ENCODE measurements around the gene PANX1. TPM values are rescaled to one million over a fixed set of nuclear protein-coding genes. Genes with fewer than 3 reads are reported as not detected.

Gene PANX1
- total and polyA plus RNA-seq, 2 experiments from 2014 or later = 9.5 to 40.8 TPM

DNA sequence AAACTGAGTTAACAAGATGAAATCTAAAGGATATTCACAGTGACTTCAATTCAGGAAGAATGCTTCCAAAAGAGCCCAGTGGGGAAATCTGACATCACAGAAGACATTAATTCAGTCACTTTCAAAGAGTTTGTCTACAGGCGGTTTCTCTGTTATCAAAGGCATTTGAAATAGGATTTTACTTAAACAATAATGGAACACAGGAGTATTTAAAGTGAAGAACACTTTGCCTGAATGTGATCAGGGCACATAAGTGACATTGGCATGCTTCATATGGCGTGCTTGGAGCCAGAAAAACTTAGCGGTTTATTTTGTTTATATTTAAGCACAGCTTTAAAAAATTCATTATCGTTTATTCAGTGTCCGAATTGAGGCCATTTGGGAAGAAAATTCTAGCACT lies 52.9 kb downstream of the PANX1 start (continued):
- no peak for TF ChIP-seq EZH2phosphoT487 (IDR thresholded peaks at IDR 0.05; ENCODE audit: unreplicated experiment)
- TF ChIP-seq STAT1 (IDR thresholded peaks at IDR 0.05; ENCODE audit: unreplicated experiment) = no peak

- Mint-ChIP-seq H3K9me3 (no peaks in the 10 kb centered on the region), H3K27me3 (ENCODE audit: insufficient read depth, low read depth, poor library complexity) (peaks cover 7% of the 10 kb centered on the region), H3K27ac (no peak overlapping the region)
Measured at GRCh38 chr11:94181943-94182342, 53.3 kb downstream of the PANX1 start.

DNA sequence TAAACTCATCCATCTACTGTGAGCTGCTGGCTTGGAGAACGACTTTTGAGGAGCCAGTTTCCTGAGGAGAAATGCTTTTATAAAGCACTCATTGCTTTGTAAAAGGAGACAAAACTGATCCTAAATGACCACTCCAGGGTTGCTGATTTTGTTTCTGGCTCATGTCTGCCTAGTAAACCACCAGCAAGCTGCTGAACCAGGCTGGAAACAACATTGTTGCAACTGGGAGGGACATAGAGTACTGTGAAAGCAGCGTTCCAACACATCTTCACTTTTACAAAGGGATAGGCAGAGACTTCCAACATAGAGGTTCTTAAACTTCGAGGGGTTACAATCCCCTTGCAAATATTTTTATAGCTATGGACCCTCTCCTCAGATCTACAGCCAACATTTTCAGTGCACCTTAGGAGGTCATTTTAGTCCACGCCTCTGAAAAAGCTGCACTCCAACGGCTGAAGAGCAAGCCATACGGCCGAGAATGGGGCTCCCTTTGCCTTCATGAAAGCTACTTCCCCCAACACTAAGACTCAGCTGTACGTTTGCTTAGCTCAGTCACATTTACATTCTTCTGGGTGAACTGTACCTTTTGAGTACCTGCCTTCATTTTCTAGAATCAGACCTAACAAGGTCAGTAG lies 54.7 kb downstream of the PANX1 start:
- DNase-seq (ENCODE audit: low spot score) (no peak), ATAC-seq (peak; percentile 29)
- Histone ChIP-seq H3K79me2 (replicated peaks; ENCODE audit: insufficient read depth) (peaks cover 21% of the 10 kb centered on the region), H3K9me2 (ENCODE audit: insufficient read depth) (no peaks in the 10 kb centered on the region), H3K4me3 (no peak overlapping the region), H3K27ac (ENCODE audit: low read depth) (0 out of 2 replicates have a peak overlapping the region, but pooled peaks have one; percentile 6), H4K20me1 (replicated peaks; ENCODE audit: insufficient read depth) (peaks cover 20% of the 10 kb centered on the region), H3K4me1 (ENCODE audit: insufficient read depth) (peaks cover 7% of the 10 kb centered on the region; the same call in 1 of the 2 replicates), H2AFZ (no peak overlapping the region), H3K36me3 (ENCODE audit: insufficient read depth) (peaks cover 14% of the 10 kb centered on the region), H3K27me3 (ENCODE audit: insufficient read depth) (no peaks in the 10 kb centered on the region), H3K4me2 (no peak overlapping the region), H3F3A (replicated peaks; ENCODE audit: low read depth) (no peaks in the 10 kb centered on the region)
- Mint-ChIP-seq H3K36me3 (ENCODE audit: low read depth) (peaks cover 44% of the 10 kb centered on the region), H3K27ac (no peak overlapping the region), H3K27me3 (ENCODE audit: insufficient read depth, low read depth, poor library complexity) (peaks cover 9% of the 10 kb centered on the region), H3K9me3 (no peaks in the 10 kb centered on the region), H3K4me3 (no peak overlapping the region), H3K4me1 (peaks cover 17% of the 10 kb centered on the region)
- TF ChIP-seq CREB1 (CRISPR knock-in tag; IDR thresholded peaks at IDR 0.05; ENCODE audit: low read depth) (no peak), ZNF114 (CRISPR knock-in tag; IDR thresholded peaks at IDR 0.05) (no peak), POLR2AphosphoS5 (IDR thresholded peaks at IDR 0.05; ENCODE audit: low read depth) (no peak; the same call in 1 of the 2 replicates), STAT1 (IDR thresholded peaks at IDR 0.05; ENCODE audit: unreplicated experiment) (no peak), EZH2 (IDR thresholded peaks at IDR 0.05; ENCODE audit: low read depth, unreplicated experiment) (no peak), CTCF (conservative IDR thresholded peaks at IDR 0.05; ENCODE audit: low read depth in 2 of 2) (no peak), JUNB (IDR thresholded peaks at IDR 0.05; ENCODE audit: unreplicated experiment) (no peak)
- TF ChIP-seq, protein P1, sequence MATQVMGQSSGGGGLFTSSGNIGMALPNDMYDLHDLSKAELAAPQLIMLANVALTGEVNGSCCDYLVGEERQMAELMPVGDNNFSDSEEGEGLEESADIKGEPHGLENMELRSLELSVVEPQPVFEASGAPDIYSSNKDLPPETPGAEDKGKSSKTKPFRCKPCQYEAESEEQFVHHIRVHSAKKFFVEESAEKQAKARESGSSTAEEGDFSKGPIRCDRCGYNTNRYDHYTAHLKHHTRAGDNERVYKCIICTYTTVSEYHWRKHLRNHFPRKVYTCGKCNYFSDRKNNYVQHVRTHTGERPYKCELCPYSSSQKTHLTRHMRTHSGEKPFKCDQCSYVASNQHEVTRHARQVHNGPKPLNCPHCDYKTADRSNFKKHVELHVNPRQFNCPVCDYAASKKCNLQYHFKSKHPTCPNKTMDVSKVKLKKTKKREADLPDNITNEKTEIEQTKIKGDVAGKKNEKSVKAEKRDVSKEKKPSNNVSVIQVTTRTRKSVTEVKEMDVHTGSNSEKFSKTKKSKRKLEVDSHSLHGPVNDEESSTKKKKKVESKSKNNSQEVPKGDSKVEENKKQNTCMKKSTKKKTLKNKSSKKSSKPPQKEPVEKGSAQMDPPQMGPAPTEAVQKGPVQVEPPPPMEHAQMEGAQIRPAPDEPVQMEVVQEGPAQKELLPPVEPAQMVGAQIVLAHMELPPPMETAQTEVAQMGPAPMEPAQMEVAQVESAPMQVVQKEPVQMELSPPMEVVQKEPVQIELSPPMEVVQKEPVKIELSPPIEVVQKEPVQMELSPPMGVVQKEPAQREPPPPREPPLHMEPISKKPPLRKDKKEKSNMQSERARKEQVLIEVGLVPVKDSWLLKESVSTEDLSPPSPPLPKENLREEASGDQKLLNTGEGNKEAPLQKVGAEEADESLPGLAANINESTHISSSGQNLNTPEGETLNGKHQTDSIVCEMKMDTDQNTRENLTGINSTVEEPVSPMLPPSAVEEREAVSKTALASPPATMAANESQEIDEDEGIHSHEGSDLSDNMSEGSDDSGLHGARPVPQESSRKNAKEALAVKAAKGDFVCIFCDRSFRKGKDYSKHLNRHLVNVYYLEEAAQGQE (IDR thresholded peaks at IDR 0.05; ENCODE audit: unreplicated experiment) = no peak

More at GRCh38 chr11:94181943-94182342, 53.3 kb downstream of the PANX1 start:
- H3K36me3 ChIP-seq (ENCODE audit: insufficient read depth) = peaks cover 14% of the 10 kb centered on the region
- H3F3A ChIP-seq (replicated peaks; ENCODE audit: low read depth) = no peaks in the 10 kb centered on the region
- peaks cover 25% of the 10 kb centered on the region for H4K20me1 ChIP-seq (replicated peaks; ENCODE audit: insufficient read depth)
- H3K4me1 ChIP-seq (ENCODE audit: insufficient read depth) = peaks cover 7% of the 10 kb centered on the region; the same call in 1 of the 2 replicates
- no peaks in the 10 kb centered on the region for H3K27me3 ChIP-seq (ENCODE audit: insufficient read depth)
- H3K79me2 ChIP-seq (replicated peaks; ENCODE audit: insufficient read depth) = peaks cover 32% of the 10 kb centered on the region
- H3K27ac ChIP-seq (ENCODE audit: low read depth) = no peak overlapping the region
- no peak for TF ChIP-seq EZH2phosphoT487 (IDR thresholded peaks at IDR 0.05; ENCODE audit: unreplicated experiment)
- TF ChIP-seq CREB1 (CRISPR knock-in tag; IDR thresholded peaks at IDR 0.05; ENCODE audit: low read depth) = no peak
- H3K4me3 Mint-ChIP-seq = no peak overlapping the region
- DNase-seq (ENCODE audit: low spot score) = no peak
- H3K9me2 ChIP-seq (ENCODE audit: insufficient read depth) = no peaks in the 10 kb centered on the region
- peaks cover 53% of the 10 kb centered on the region for H3K36me3 Mint-ChIP-seq (ENCODE audit: low read depth)
- no peak overlapping the region for H3K4me3 ChIP-seq
- H3K4me2 ChIP-seq = no peak overlapping the region
- peaks cover 15% of the 10 kb centered on the region for H3K4me1 Mint-ChIP-seq
- H2AFZ ChIP-seq = no peak overlapping the region
- ATAC-seq = no peak

All from GM23338 (cell line).